ENCODE data around the gene CCDC192. TPM values are rescaled to one million over a fixed set of nuclear protein-coding genes. Genes with fewer than 3 reads are reported as not detected.

Gene CCDC192
- total RNA-seq, 2 donors from 2014 or later, result not detected

DNA sequence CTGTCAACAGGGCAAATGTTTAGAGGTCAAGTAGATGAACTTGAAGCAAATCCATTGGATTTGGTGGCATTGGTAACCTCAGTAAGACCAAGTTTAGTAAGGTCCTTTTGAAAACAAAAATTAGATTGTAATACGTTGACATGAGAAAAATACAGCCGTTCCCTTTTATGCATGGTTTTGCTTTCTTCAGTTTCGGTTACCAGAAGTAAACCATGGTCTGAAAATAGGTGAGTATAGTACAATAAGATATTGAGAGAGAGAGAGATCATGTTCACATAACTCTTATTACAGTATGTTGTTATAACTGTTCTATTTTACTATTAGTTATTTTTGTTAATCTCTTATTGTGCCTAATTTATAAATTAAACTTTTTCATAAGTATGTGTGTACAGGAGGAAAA is 223.8 kb downstream of the CCDC192 start:
- no peak for DNase-seq (ENCODE audit: low spot score in 2 of 2)
- Mint-ChIP-seq H3K36me3 (no peaks in the 10 kb centered on the region), H3K27ac (no peak overlapping the region), H3K9me3 (no peaks in the 10 kb centered on the region)
- no peak for ATAC-seq

DNA sequence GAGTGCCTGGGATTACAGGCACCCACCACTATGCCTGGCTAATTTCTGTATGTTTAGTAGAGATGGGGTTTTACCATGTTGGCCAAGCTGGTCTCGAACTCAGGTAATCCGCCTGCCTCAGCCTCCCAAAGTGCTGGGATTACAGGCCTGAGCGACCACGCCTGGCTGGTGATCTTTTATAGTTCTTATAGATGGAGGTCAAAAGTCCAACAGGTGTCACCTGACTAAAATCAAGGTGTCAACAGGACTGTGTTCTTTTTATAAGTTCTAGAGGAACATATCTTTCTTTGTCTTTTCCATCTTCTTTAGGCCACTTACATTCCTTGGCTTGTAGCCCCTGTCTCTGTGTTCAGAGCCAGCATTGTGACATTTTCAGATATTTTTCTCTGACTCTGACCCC is 224.9 kb downstream of the CCDC192 start:
- Mint-ChIP-seq H3K36me3 (no peaks in the 10 kb centered on the region), H3K9me3 (no peaks in the 10 kb centered on the region), H3K27ac (no peak overlapping the region)
- DNase-seq (ENCODE audit: low spot score in 2 of 2) (no peak), ATAC-seq (no peak)

DNA sequence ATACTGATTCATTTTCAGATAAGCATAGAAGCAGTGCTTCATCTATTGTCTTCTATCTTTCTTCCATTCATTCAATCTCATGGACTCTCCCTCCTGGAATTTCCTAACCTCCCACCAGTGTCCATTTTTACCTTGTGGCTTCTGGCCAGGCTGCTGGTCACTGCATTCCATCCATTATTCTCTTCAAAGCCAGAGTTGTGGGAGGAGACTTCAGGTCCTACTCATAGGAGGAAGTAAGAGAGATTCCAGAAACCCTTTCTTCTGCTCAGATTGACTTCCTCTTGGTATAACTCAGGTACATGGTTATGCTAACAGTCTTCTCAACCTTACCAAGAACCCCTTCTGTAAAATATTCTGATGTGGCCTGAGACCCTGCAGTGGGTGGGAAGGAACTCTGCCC is 227.1 kb downstream of the CCDC192 start:
- H3K9me3 Mint-ChIP-seq, result no peaks in the 10 kb centered on the region
- H3K36me3 Mint-ChIP-seq, result no peaks in the 10 kb centered on the region
- DNase-seq (ENCODE audit: low spot score in 2 of 2), result no peak
- H3K27ac Mint-ChIP-seq, result no peak overlapping the region
- ATAC-seq, result no peak

DNA sequence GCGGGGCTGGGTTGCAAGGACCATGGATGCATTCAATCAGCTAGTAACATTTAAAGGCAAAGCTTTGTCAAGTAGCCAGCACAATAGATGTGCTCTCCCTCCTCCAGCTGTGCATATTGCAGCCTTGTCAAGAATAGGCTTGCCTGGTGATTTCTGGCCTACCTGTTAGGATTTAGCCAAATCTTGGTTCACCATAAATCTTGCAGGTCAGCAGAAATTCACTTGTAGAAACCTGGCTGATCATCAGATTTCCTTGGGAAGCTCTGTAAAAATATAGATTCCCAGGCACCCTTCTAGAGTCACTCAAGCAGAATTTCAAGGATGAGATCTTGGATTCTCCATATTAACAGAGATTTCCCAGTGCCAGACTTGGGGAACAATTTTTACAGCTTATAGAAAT is 228.2 kb downstream of the CCDC192 start:
- DNase-seq (ENCODE audit: low spot score in 2 of 2) (no peak), ATAC-seq (no peak)
- Mint-ChIP-seq H3K27ac (no peak overlapping the region), H3K36me3 (no peaks in the 10 kb centered on the region), H3K9me3 (no peaks in the 10 kb centered on the region)

DNA sequence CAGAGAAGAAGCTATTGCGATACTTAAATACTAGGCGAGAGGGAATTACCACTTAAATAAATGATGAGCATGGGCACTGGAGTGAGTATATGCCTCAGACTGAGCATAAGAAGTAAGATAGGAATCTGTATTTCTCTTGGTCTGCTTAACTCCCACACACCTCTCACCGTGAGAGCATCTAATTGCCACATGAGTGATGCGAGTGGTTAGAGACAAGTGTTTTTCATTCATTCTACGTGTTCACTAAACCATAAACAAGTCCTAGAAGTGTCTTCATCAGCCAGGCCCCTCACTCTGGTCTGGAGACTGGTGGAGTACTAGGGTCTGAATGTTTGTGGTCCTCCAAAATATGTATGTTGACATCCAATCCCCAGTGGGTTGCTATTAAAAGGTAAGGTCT is 230.2 kb downstream of the CCDC192 start:
- no peaks in the 10 kb centered on the region for H3K36me3 Mint-ChIP-seq

DNA sequence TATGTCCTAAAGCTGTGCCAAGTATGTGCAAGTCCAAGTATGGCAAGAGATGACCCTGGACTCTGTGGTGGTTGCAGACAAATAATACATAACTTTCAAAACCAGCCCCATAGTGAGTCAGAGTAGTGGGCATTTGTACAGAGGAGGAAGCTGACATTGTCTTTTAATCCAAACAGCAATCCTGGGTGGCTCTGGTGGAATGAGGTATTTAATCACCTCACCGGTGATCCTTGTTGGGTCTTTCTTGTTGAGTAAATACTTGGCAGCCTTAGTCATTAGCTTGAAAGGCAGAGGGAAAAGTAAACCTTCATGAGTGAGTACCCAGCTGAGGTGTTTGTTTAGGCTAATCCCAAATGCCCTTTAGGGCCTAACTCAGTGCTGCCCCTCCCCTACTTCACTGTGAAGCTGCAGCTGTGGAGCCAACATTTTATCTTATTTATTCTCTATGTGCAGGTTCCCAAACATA is 231.6 kb downstream of the CCDC192 start:
- DNase-seq (ENCODE audit: low spot score in 2 of 2) (no peak), ATAC-seq (no peak)
- Mint-ChIP-seq H3K36me3 (no peaks in the 10 kb centered on the region), H3K27ac (no peak overlapping the region), H3K9me3 (no peaks in the 10 kb centered on the region)

More for the DNA sequence above, 230.2 kb downstream of the CCDC192 start:
- ATAC-seq, result no peak
- H3K27ac Mint-ChIP-seq, result no peak overlapping the region
- H3K9me3 Mint-ChIP-seq, result no peaks in the 10 kb centered on the region
- no peak for DNase-seq (ENCODE audit: low spot score in 2 of 2)

DNA sequence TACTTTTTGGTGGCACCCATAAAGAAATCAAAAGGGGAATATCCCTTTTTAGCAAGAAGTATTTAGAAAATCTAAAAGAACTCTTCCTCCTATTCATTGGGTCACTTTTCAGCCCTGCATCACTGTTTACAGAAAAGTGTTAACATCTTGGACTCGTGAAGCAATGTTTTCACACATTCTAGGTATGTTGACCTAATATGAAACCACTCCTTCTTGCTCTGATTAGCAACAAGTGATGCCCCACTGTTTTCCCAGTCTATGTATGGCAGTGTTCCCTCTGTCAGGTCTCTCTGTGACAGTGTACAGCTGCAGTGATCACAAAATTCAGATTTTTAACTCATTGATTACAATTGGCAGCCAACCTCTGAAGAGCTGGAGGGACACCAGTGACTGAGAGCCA is 232.2 kb downstream of the CCDC192 start:
- Mint-ChIP-seq H3K9me3 (no peaks in the 10 kb centered on the region), H3K27ac (no peak overlapping the region), H3K36me3 (no peaks in the 10 kb centered on the region)
- no peak for ATAC-seq
- no peak for DNase-seq (ENCODE audit: low spot score in 2 of 2)

DNA sequence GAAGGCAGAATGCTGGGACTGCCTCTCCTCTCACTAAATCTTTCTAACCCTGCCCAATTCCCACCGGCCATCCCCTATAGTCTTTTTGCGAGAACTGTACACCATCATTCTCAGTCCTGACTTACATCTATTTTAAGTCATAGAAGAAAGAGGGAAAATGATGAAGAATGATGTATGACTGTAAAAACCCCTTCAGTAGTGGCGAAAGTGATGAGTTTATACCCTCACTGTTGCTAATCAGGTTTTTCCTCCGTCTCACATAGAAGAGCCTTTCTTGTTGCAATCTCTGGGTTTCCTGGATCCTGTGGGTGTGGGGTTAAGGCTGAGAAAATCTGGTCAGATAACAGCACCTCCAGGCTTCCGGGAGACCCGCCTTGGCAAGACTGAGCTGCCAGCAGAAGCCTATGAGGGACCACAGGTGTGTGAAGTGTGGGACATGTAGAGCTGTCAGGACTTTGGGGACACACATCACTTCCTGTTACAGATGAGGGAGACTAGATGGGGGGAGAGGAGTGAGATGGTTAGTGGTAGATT is 233.3 kb downstream of the CCDC192 start:
- DNase-seq (ENCODE audit: low spot score in 2 of 2) (no peak), ATAC-seq (peak; percentile 46 to 48)
- H3K27ac Mint-ChIP-seq, result peak overlapping the region in 1 of 2 donors; percentile 88
- H3K9me3 Mint-ChIP-seq, result no peaks in the 10 kb centered on the region
- H3K36me3 Mint-ChIP-seq, result peaks cover 0 to 3% of the 10 kb centered on the region in 2 donors

DNA sequence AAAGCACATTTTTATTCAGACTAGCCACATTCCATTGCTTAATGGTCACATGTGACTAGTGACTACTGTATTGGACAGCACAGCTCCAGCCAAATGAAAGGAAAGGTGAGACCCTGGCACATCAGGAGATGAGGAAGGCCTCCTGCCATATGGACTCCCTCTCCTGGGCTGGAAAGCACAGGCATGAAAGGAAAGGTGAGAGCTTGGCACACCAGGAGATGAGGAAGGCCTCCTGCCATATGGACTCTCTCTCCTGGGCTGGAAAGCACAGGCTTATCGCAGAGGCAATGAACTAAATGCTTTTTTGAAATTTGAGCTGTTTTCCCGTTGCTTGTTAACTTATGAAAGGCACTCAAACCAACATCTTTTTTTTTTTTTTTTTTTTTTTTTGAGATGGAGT is 235.6 kb downstream of the CCDC192 start:
- no peak for ATAC-seq
- no peak overlapping the region for H3K27ac Mint-ChIP-seq
- DNase-seq (ENCODE audit: low spot score in 2 of 2), result no peak
- H3K9me3 Mint-ChIP-seq, result no peaks in the 10 kb centered on the region
- H3K36me3 Mint-ChIP-seq, result peaks cover 0 to 5% of the 10 kb centered on the region in 2 donors

DNA sequence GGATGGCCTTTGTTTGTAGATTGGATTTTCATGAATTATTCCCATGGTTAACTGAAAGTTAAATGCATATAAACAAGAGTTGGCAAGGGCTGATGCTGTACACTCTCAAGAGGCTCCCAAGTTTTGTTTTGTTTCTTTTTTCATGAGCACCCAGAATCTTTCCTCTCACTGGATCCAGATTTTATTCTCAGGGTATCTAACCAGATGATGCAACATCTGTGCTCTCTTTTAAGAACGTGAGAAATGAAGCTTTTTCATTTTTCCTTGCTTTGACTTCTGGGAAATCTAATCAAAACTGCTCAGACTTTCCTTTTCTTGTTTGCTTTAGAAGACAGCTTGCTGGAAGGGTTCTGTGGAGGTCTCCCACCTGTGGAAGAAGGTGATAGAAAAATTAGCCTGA is 237.7 kb downstream of the CCDC192 start:
- ATAC-seq, result no peak
- H3K36me3 Mint-ChIP-seq, result peaks cover 0 to 5% of the 10 kb centered on the region in 2 donors
- H3K27ac Mint-ChIP-seq, result no peak overlapping the region
- DNase-seq (ENCODE audit: low spot score in 2 of 2), result no peak
- H3K9me3 Mint-ChIP-seq, result no peaks in the 10 kb centered on the region

DNA sequence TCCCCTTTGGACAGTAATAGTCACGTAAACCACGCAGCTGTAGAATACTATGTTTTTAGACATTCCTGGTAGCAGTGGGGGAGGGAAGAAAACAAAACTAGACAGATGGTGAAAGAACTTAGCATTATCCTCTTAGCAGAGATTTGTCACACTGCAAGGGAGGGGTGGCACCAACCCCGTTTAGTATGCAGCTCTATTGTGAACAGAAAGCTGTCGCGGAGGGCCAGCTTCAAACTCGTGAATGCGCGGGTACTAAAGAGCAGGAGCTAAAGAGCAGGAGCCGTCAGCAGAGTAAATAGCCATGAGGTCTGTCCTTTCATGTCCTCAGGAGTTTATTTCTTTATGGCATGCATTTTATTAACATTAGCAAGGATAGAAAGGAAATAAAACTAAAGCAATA is 238.5 kb downstream of the CCDC192 start:
- ATAC-seq, result no peak
- H3K27ac Mint-ChIP-seq, result no peak overlapping the region
- no peaks in the 10 kb centered on the region for H3K9me3 Mint-ChIP-seq
- DNase-seq (ENCODE audit: low spot score in 2 of 2), result no peak
- peaks cover 0 to 5% of the 10 kb centered on the region in 2 donors for H3K36me3 Mint-ChIP-seq

DNA sequence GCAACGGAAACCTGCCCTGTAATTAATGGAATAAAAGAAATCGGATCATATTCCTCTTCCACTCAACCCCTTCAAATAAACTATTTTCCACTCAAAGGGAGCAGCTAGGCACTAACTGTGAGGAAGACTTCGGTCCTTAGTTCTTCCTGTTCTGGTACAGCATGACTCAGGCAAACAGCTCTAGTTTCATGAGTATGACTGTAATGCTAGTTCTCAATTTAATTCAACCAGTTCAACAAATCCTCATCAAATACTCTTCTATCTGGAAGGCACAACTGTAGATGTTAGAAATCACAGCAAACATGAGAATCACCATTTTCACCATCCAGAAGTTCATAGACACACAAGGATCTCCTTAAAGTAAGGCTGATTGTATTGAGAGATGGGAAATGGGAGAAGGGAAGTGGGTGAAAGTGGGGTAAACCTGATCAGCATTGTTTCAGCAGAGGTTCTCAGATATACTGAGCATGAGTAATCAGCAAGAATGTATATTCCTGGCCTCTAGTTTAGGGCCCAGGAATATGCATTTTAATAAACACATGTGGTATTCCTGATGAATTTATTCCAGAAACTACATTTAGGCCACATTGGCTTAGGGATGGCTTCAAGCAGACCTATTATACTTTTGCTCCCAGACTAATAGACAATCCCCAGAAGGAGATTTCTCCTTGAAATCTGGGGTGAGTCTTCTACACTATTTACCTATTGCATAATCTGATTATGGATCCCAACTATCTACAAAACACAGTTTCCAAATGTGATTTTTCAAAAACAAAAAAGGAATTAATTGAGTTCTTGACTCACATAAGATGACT is 239.3 kb downstream of the CCDC192 start:
- DNase-seq (ENCODE audit: low spot score in 2 of 2) (no peak), ATAC-seq (peak in 1 of 2 donors; percentile 61)
- Mint-ChIP-seq H3K36me3 (peaks cover 0 to 11% of the 10 kb centered on the region in 2 donors), H3K27ac (no peak overlapping the region), H3K9me3 (no peaks in the 10 kb centered on the region)

DNA sequence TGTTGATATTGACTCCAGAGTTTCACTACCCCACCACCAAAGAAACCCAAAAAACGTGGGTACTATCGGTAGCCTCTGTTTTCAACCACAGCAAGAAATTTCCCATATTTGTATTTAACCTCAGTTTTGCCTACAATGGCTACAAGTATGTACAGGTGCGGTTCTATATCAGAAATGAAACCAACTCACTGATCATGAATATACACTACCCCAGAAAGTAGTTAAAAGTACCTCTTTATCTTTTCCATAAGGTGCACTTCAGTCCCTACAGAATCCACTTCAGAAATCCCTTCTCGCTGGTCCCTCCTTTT is 239.8 kb downstream of the CCDC192 start:
- Mint-ChIP-seq H3K36me3 (peaks cover 0 to 11% of the 10 kb centered on the region in 2 donors), H3K9me3 (no peaks in the 10 kb centered on the region), H3K27ac (no peak overlapping the region)
- ATAC-seq, result no peak
- no peak for DNase-seq (ENCODE audit: low spot score in 2 of 2)

DNA sequence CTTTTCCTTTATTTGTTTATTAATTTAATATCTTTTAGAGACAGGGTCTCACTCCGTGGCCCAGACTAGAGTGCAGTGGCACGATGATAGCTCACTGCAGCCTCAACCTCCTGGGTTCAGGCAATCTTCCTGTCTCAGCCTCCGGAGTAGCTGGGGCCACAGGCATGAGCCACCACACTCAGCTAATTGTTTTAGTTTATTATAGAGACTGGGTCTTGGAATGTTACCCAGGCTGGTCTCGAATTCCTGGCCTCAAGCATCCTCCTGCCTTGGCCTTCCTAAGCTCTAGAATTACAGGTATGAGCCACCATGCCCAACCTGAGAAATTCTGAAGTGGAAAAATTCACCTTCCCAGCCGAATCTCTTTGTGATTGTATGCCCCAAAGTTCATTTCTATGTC is 240.9 kb downstream of the CCDC192 start:
- Mint-ChIP-seq H3K36me3 (peaks cover 0 to 11% of the 10 kb centered on the region in 2 donors), H3K27ac (no peak overlapping the region), H3K9me3 (no peaks in the 10 kb centered on the region)
- no peak for ATAC-seq
- DNase-seq (ENCODE audit: low spot score in 2 of 2), result no peak

DNA sequence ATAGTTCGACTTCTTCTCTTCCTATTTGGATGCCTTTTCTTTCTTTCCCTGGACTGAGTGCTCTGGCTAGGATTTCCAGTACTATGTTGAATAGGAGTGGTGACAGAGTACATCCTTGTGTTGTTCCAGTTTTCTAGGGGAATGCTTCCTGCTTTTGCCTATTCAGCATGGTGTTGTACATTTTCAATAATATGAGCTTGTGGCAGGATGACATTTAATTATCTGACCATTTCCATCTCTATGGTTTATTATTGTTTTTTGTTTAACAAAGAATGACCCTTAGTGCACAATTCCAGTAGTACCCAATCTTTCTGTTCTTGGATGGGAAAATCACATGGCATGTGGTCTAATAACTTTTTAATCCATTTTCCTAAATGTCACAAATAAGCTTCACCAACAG is 244.8 kb downstream of the CCDC192 start:
- H3K27ac Mint-ChIP-seq, result no peak overlapping the region
- H3K36me3 Mint-ChIP-seq, result peaks cover 0 to 5% of the 10 kb centered on the region in 2 donors
- no peak for DNase-seq (ENCODE audit: low spot score in 2 of 2)
- no peak for ATAC-seq
- no peaks in the 10 kb centered on the region for H3K9me3 Mint-ChIP-seq

DNA sequence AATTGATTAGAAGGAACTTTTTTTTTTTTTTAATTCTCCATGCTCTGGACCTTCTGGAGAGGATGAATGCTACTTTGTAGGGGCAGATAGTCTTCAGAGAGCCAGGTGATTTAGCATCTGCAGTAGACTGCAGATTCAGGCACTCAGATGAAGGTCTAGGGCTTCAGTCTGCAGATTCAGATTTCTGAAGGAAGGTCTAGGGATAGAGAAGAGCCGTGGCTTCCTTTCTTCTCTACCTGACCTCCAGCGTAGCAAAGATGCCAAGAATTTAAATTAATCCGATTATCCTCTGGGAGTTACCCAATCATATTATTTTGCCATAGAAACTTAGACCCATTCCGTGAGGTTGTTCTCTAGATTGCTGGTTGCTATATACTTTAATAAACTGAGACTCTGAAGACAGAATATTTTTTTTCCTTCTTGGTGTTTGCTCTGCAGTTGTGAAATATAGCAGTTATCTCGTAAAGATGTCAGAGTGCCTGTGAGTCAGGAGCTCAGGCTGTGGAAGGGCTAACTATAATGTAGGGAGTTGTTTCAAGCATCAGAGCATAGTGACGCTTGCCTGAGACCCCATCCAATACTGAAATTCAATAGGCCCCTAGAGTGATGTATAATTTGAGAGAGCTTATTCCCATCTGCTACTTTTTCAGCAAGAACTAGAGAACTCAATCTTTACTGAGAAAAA is 247.7 kb downstream of the CCDC192 start:
- Mint-ChIP-seq H3K27ac (no peak overlapping the region), H3K9me3 (no peaks in the 10 kb centered on the region), H3K36me3 (peaks cover 0 to 5% of the 10 kb centered on the region in 2 donors)
- no peak for ATAC-seq
- no peak for DNase-seq (ENCODE audit: low spot score in 2 of 2)

DNA sequence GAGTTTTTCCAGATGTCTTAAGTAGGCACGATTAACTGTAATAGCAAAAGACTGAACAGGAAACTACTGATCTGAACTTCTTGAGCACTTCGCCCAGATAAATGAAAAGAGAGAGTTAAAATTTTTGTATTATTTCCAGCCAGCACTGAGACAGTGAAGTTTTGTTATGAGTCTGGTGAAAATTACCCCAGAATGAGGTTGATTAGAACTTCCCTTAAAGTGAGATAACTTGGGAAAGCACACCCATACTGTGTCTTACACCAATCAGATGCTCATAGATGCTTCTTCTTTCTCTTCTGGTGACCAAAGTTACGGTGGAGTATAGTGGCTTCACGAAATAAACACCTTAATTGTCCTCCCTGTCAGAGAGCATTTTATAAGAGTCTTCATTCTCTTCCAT is 248.6 kb downstream of the CCDC192 start:
- Mint-ChIP-seq H3K9me3 (no peaks in the 10 kb centered on the region), H3K36me3 (peaks cover 0 to 10% of the 10 kb centered on the region in 2 donors), H3K27ac (peak overlapping the region in 1 of 2 donors; percentile 4)
- ATAC-seq (no peak), DNase-seq (ENCODE audit: low spot score in 2 of 2) (no peak)

DNA sequence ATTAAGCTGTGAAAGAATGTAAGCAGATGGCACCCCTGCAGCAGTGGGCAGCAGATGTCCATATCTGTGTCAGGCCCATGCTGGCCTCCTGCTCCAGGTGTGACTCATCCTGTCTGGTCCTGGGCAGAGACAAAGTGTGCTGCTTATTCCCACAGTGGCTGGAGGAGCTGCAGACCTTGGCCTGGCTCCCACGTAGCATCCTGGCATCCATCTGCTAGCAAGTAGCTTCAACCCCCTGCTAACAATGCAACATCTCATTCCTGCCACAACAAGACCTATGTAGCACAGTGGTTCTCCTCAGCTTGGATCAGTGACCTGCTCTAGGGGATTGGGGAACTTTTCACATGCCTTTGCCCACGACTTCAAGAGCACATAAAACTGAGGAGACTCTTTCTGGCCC is 254.0 kb downstream of the CCDC192 start:
- H3K27ac Mint-ChIP-seq, result no peak overlapping the region
- ATAC-seq (no peak), DNase-seq (ENCODE audit: low spot score in 2 of 2) (no peak)
- peaks cover 0 to 11% of the 10 kb centered on the region in 2 donors for H3K36me3 Mint-ChIP-seq
- H3K9me3 Mint-ChIP-seq, result no peaks in the 10 kb centered on the region

Data from activated naive CD4-positive, alpha-beta T cell treated with anti-CD3 and anti-CD28 coated beads, Interleukin-2, amount 50 U/mL, for 72 hours (primary cell).